ES-I3 (cell line): ENCODE data around the gene PPIC.

ENCODE experiments used
- H3K36me3 ChIP-seq: 2 replicates; pipeline ENCODE4 v1.6.1; 2013; ENCODE audit warnings: mild to moderate bottlenecking, low read length, control low read depth, moderate library complexity; ENCODE audit not compliant: insufficient read depth
- H3K4me1 ChIP-seq: 2 replicates; pipeline ENCODE4 v1.6.1; 2013; ENCODE audit warnings: mild to moderate bottlenecking, control low read depth, low read length; ENCODE audit not compliant: insufficient read depth
- H3K9ac ChIP-seq: 2 replicates; pipeline ENCODE4 v1.6.1; 2013; ENCODE audit warnings: low read depth, mild to moderate bottlenecking, low read length, moderate library complexity
- H3K9me3 ChIP-seq: 2 replicates; pipeline ENCODE4 v1.6.1; 2013; ENCODE audit warnings: mild to moderate bottlenecking, low read length, moderate library complexity; ENCODE audit not compliant: control insufficient read depth, insufficient read depth

PPIC gene

GRCh38 chr5:123039673-123040072, 3.1 kb upstream of the PPIC start:
- Histone ChIP-seq H3K4me1 (no peaks in the 10 kb centered on the region), H3K9ac (no peak overlapping the region), H3K36me3 (no peaks in the 10 kb centered on the region), H3K9me3 (no peaks in the 10 kb centered on the region)

GRCh38 chr5:123037104-123037418, 536 bp upstream of the PPIC start:
- peak overlapping the region; percentile 93 for H3K9ac ChIP-seq
- no peaks in the 10 kb centered on the region for H3K36me3 ChIP-seq
- H3K9me3 ChIP-seq: no peaks in the 10 kb centered on the region
- no peaks in the 10 kb centered on the region for H3K4me1 ChIP-seq

GRCh38 chr5:123035918-123036390, 571 bp downstream of the PPIC start:
- Histone ChIP-seq H3K9me3 (no peaks in the 10 kb centered on the region), H3K9ac (peak overlapping the region; percentile 93), H3K4me1 (peaks cover 6% of the 10 kb centered on the region; the same call in 1 of the 2 replicates), H3K36me3 (no peaks in the 10 kb centered on the region)

DNA sequence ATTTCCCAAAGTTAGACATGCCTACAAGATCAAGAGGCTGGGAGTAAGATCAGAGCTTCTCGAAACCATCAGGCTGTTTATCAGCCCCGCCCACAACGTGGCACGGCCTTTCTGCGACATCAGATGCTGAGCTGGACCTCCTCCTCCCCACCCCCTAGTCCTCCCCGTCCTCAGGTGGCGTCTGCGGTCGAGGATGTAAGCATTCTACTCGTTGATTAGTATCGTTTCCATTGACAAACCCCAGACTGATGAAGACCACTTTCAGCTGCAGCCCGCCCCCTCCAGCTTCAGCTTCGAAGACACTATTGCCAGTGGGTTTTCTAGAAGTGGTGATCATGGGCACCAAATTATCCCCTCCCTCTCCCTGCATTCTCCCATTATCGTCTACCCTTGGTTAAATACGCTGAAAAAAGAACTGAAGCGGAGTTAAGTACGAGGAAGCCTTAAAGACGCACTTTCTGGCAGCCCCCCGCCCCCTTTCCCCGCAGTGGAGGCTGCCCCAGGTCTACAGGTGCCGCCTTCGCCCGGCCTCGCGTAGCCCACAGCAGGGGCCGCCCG, 1.1 kb downstream of the PPIC start:
- Histone ChIP-seq H3K9me3 (no peaks in the 10 kb centered on the region), H3K4me1 (peaks cover 6% of the 10 kb centered on the region; the same call in 1 of the 2 replicates), H3K9ac (peak overlapping the region; percentile 93; the same call in 1 of the 2 replicates), H3K36me3 (no peaks in the 10 kb centered on the region)

DNA sequence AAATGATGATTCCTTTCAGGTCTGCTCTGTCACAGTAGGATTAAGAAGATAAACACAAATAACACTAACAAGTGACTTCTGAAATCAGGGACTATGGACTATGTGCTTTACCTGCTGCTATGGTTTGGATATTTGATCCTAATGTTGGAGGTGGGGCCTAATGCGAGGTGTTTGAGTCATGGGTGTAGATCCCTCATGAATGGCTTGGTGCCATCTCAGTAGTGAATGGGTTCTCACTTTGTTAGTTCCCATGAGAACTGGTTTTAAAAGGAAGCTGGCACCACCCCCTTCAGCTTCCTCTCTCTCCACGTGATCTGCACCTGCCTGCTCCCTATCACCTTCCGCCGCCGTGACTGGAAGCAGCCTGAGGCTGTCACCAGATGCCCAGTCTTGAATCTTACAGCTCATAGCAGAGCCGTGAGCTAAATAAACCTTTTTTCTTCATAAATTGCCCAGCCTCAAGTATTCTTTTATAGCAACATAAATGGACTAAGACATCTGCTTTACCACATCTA, 3.3 kb downstream of the PPIC start:
- H3K4me1 ChIP-seq: peaks cover 6% of the 10 kb centered on the region; the same call in 1 of the 2 replicates

DNA sequence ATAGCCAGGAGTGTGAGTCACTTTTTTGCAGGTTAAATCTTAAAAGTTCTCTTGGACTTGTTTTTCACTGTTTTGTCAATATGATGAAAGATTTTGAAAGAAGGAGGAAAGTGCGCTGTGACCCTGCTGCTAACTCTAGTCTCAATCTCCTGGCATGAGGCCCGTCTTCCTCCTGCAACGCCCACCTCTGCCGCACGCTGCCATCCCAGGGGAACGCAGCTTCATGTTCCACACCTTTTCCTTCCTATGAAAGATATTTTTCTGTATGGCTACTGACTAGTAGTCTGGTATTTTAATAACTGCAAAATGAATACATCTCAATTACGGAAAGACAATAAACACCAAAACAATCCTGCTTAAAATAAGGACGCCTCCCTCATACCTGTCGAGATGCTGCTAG, 8.3 kb downstream of the PPIC start:
- H3K9ac ChIP-seq: no peak overlapping the region
- H3K4me1 ChIP-seq: peaks cover 6% of the 10 kb centered on the region; the same call in 1 of the 2 replicates
- H3K36me3 ChIP-seq: no peaks in the 10 kb centered on the region
- no peaks in the 10 kb centered on the region for H3K9me3 ChIP-seq

More for the DNA sequence above, 3.3 kb downstream of the PPIC start:
- Histone ChIP-seq H3K9me3 (no peaks in the 10 kb centered on the region), H3K9ac (no peak overlapping the region), H3K36me3 (no peaks in the 10 kb centered on the region)

DNA sequence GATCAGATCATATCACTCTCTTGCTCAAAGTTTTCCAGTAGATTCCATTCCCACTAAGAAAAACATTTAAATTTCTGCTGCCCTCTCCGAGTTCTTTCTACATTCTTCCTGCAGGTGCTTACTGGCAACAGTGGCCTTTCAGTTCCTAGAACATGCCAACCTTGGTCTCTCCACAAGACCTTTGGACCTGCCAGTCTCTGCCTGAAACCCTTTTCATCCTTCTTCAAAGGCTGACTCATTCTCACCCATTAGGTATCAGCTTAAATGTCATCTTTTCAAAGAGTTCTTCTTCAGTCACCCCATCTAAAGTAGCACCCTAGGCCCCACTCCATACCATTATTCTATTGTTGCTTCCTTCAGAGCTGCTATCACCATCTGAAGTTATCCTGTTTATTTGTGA, 21.8 kb downstream of the PPIC start:
- Histone ChIP-seq H3K9me3 (no peaks in the 10 kb centered on the region), H3K9ac (no peak overlapping the region), H3K4me1 (no peaks in the 10 kb centered on the region), H3K36me3 (no peaks in the 10 kb centered on the region)

DNA sequence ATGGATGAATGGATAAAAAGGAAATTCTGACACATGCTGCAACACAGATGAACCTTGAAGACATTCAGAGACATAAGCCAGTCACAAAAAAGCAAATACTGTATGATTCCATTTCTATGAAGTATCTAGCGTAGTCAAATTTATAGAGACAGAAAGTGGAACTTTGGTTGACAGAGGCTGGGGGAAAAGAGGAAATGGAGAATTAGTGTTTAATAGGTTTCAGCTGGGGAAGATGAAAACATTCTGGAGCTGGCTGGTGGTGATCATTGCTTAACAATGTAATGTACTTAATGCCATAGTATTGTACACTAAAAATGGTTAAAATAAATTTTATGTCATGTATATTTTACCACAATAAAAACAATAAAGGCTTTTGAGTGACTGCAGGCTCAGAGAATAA, 24.2 kb downstream of the PPIC start:
- no peaks in the 10 kb centered on the region for H3K9me3 ChIP-seq
- no peaks in the 10 kb centered on the region; the same call in 1 of the 2 replicates for H3K4me1 ChIP-seq
- H3K9ac ChIP-seq: no peak overlapping the region
- no peaks in the 10 kb centered on the region for H3K36me3 ChIP-seq

DNA sequence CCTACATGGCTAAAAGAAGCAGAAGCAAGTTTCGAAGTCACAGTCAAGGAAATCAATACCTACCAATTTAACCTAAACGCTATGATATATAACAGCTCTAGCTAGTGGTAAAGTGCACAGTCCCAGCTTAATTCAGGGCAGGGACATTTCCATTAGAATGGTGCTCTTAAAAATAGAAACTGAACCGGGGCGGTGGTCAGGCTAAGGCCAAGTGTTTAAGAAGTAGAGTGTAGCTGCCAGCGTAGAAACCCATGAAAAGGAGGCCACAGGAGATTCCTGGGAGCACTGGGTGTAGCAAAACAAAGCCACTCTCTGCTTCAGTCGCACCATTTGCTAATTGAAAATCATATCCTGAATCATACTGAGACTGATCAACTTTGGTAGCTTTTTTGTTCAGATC, 28.8 kb downstream of the PPIC start:
- Histone ChIP-seq H3K4me1 (no peaks in the 10 kb centered on the region; the same call in 1 of the 2 replicates), H3K36me3 (no peaks in the 10 kb centered on the region), H3K9ac (no peak overlapping the region), H3K9me3 (no peaks in the 10 kb centered on the region)

DNA sequence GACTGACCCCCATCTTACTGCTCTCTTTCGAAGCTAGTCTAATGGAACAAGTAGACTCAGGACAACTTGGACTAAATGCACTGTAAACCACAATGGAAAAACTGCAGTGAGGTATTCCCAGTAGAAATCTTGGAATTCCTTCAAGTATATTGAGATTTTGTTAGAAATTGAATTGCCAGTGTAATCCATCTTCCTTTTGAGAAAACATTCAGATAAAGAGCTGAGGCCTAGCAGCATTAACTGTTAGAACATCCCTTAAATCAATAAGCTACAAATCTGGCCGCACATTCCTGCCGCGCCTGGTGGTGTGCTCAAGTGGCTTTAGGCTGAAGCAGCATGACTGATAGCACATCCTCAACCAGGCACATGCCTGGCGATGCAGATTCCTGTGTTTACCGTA, 29.3 kb downstream of the PPIC start:
- Histone ChIP-seq H3K36me3 (no peaks in the 10 kb centered on the region), H3K4me1 (no peaks in the 10 kb centered on the region; the same call in 1 of the 2 replicates), H3K9me3 (no peaks in the 10 kb centered on the region), H3K9ac (no peak overlapping the region)

- Histone ChIP-seq H3K36me3 (no peaks in the 10 kb centered on the region), H3K9me3 (no peaks in the 10 kb centered on the region), H3K9ac (no peak overlapping the region), H3K4me1 (peaks cover 10% of the 10 kb centered on the region; the same call in 1 of the 2 replicates)
These were observed 34.7 kb downstream of the PPIC start for GRCh38 chr5:123001808-123002207.

DNA sequence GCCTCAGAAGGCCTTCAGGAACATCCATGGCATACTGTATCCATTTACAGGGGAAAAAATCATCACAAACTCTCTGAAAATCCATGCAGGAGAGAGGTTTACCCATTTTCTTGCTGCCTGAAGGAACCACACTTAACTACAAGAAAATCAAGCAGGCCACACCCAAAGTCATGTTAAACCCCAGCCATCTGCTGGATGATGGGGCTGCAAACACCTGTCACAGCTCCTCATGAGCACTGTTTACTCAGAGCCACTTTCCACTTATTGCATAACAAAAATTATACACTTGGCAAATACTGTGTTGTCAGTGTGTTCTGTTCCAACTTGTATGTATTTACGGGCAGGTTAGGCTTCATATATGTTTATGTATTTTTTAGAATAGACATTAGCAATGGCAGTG, 35.8 kb downstream of the PPIC start:
- Histone ChIP-seq H3K4me1 (peaks cover 18% of the 10 kb centered on the region; the same call in 1 of the 2 replicates), H3K36me3 (no peaks in the 10 kb centered on the region), H3K9ac (no peak overlapping the region), H3K9me3 (no peaks in the 10 kb centered on the region)

- peaks cover 18% of the 10 kb centered on the region; the same call in 1 of the 2 replicates for H3K4me1 ChIP-seq
- H3K36me3 ChIP-seq: no peaks in the 10 kb centered on the region
- no peaks in the 10 kb centered on the region for H3K9me3 ChIP-seq
These were observed 36.5 kb downstream of the PPIC start for GRCh38 chr5:122999947-123000563.

DNA sequence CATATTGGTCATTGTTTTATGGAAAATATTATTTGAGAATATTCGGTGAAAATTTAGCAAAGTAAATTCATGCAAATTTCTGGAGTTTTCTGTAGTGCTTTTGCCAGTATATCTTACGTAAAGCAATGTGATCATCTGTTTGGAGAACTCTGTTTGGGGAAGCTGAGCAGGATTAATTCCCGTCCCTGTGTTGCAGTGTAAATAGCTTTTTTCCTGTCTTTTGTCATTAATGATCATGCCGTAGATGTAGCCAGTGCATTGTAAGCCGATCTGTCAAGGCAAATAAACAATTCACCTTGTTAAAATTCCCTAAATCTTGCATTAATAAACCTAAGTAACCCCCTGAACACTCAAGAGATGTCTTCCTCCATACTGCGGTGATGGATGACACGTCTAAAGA, 39.2 kb downstream of the PPIC start:
- peaks cover 18% of the 10 kb centered on the region; the same call in 1 of the 2 replicates for H3K4me1 ChIP-seq
- no peak overlapping the region for H3K9ac ChIP-seq
- H3K36me3 ChIP-seq: no peaks in the 10 kb centered on the region
- no peaks in the 10 kb centered on the region for H3K9me3 ChIP-seq

More at GRCh38 chr5:122999947-123000563, 36.5 kb downstream of the PPIC start:
- H3K9ac ChIP-seq: no peak overlapping the region

GRCh38 chr5:122996091-122996490, 40.4 kb downstream of the PPIC start:
- Histone ChIP-seq H3K36me3 (no peaks in the 10 kb centered on the region), H3K9ac (no peak overlapping the region), H3K4me1 (peaks cover 18% of the 10 kb centered on the region; the same call in 1 of the 2 replicates), H3K9me3 (no peaks in the 10 kb centered on the region)
